Ecto neural progenitor cell (in vitro differentiated cells): ENCODE results near the gene STK11.
A peak's percentile ranks its signal among the peaks of the same experiment; 100 is the strongest.
"Not testable (repeated sequence)": the region's sequence is repeated elsewhere in the genome, so short reads cannot be mapped to it uniquely, and the experiment has no call there.

Experiments used
- DNase-seq: peaks from one replicate; pipeline ENCODE4 v3.0.0-alpha.2; 2018; ENCODE audit warnings: low spot score

STK11 gene

GRCh38 chr19:1169921-1170885, 35.4 kb upstream of the STK11 start:
- DNase-seq = no peak

GRCh38 chr19:1170938-1171754, 34.4 kb upstream of the STK11 start:
- no peak for DNase-seq

- no peak for DNase-seq
Observed at GRCh38 chr19:1171755-1172352, 33.7 kb upstream of the STK11 start.

- peak; percentile 71 for DNase-seq
Observed at GRCh38 chr19:1172353-1173158, 33.0 kb upstream of the STK11 start.

- no peak for DNase-seq
Observed at GRCh38 chr19:1173159-1173844, 32.3 kb upstream of the STK11 start.

- DNase-seq = peak; percentile 97
Observed at GRCh38 chr19:1173845-1174809, 31.5 kb upstream of the STK11 start, which contains the start of gene SBNO2. Gene SBNO2, minus strand, starts transcription at chr19:1174268. Its CDS starts 19,992 bp downstream, at chr19:1154276.

GRCh38 chr19:1177322-1178114, 28.1 kb upstream of the STK11 start:
- DNase-seq = no peak

- no peak for DNase-seq
Observed at GRCh38 chr19:1181606-1182005, 24.0 kb upstream of the STK11 start.

- DNase-seq = no peak
Observed at GRCh38 chr19:1182068-1182467, 23.5 kb upstream of the STK11 start.

GRCh38 chr19:1182727-1183126, 22.9 kb upstream of the STK11 start:
- DNase-seq = no peak

GRCh38 chr19:1183543-1184172, 21.9 kb upstream of the STK11 start:
- DNase-seq = peak; percentile 57

GRCh38 chr19:1189419-1189818, 16.2 kb upstream of the STK11 start:
- DNase-seq = no peak

GRCh38 chr19:1199531-1199930, 6.0 kb upstream of the STK11 start:
- no peak for DNase-seq

- not testable (repeated sequence) for DNase-seq
Observed at GRCh38 chr19:1200614-1201013, 5.0 kb upstream of the STK11 start.

- DNase-seq = no peak
Observed at GRCh38 chr19:1206150-1206863, 729 bp downstream of the STK11 start.

GRCh38 chr19:1206864-1207450, 1.4 kb downstream of the STK11 start:
- DNase-seq = no peak

- not testable (repeated sequence) for DNase-seq
Observed at GRCh38 chr19:1208830-1209229, 3.3 kb downstream of the STK11 start.

GRCh38 chr19:1210227-1210538, 4.6 kb downstream of the STK11 start:
- DNase-seq = no peak
